ENCODE results near the gene PRADC1.
A peak's percentile ranks its signal among the peaks of the same experiment; 100 is the strongest.

PRADC1 gene

GRCh38 chr2:73237168-73237567, 4.1 kb upstream of the PRADC1 start:
- intact Hi-C loops (cut with micrococcal nuclease), result no loop called here

DNA sequence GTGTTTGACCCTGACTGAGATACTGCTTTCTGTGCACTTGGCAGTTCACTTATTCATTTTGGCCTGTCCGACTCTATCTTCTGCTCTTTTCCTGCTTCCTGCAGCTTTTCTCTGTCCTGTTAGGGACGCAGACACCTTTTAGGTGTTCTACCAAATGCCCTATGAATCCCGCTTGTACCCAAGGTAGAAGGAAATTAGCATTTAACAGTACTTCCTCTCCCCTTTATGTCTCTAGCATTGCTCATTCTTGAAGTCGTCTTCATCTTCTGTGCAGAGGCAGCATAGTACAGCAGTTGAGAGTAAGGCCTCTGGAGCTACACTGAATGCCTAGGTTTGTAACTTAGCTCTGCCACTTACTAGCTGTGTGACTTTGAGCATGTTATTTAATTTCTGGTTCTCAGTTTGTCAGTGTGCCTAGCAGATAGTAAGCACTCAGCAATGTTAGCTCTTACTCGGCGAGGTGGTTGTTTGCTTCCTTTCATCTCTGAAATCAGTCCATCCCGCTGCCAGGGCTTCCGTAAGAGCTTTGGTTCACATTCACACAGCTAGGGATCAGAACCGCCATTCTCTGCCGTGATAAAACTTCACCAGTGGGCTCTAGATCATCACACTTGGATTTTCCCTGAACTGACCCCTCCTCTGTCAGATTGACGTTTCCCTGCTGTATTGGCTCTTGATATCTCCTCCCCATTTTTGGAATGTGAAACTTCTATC, 2.4 kb upstream of the PRADC1 start:
- H3K36me3 Mint-ChIP-seq (ENCODE audit: low read depth), result peaks cover 64% of the 10 kb centered on the region
- intact Hi-C loops (cut with micrococcal nuclease), result loop anchor here (2.0 kb wide), 1 partner anchor 55 kb away; no protein-coding TSS in a partner anchor
- H3K4me3 Mint-ChIP-seq, result peak overlapping the region; percentile 90
- H3K9me3 Mint-ChIP-seq, result no peaks in the 10 kb centered on the region
- H3K27me3 Mint-ChIP-seq, result no peaks in the 10 kb centered on the region
- peaks cover 35% of the 10 kb centered on the region for H3K4me1 Mint-ChIP-seq (ENCODE audit: low read depth)
- peak overlapping the region; percentile 89 for H3K27ac Mint-ChIP-seq

More at GRCh38 chr2:73237168-73237567, 4.1 kb upstream of the PRADC1 start:
- no peaks in the 10 kb centered on the region for H3K27me3 Mint-ChIP-seq
- no peaks in the 10 kb centered on the region for H3K9me3 Mint-ChIP-seq
- H3K27ac Mint-ChIP-seq, result no peak overlapping the region
- H3K4me1 Mint-ChIP-seq (ENCODE audit: low read depth), result peaks cover 35% of the 10 kb centered on the region
- H3K4me3 Mint-ChIP-seq, result no peak overlapping the region
- H3K36me3 Mint-ChIP-seq (ENCODE audit: low read depth), result peaks cover 77% of the 10 kb centered on the region

GRCh38 chr2:73233932-73234832, 1.1 kb upstream of the PRADC1 start, which contains the start of gene CCT7:
Gene CCT7, plus strand, starts transcription at chr2:73234308. Its CDS starts 71 bp downstream, at chr2:73234379.
- H3K36me3 Mint-ChIP-seq (ENCODE audit: low read depth), result peaks cover 62% of the 10 kb centered on the region
- peak within 1 kb of the TSS; percentile 90 for H3K4me3 Mint-ChIP-seq
- peaks cover 35% of the 10 kb centered on the region for H3K4me1 Mint-ChIP-seq (ENCODE audit: low read depth)
- no peaks in the 10 kb centered on the region for H3K27me3 Mint-ChIP-seq
- H3K9me3 Mint-ChIP-seq, result no peaks in the 10 kb centered on the region
- peak within 1 kb of the TSS; percentile 89 for H3K27ac Mint-ChIP-seq
- intact Hi-C loops (cut with micrococcal nuclease), result loop anchor here (1.0 to 5.0 kb wide), 5 partner anchors 20 to 163 kb away; partner anchors contain the start of genes ALMS1, SFXN5 and SMYD5

DNA sequence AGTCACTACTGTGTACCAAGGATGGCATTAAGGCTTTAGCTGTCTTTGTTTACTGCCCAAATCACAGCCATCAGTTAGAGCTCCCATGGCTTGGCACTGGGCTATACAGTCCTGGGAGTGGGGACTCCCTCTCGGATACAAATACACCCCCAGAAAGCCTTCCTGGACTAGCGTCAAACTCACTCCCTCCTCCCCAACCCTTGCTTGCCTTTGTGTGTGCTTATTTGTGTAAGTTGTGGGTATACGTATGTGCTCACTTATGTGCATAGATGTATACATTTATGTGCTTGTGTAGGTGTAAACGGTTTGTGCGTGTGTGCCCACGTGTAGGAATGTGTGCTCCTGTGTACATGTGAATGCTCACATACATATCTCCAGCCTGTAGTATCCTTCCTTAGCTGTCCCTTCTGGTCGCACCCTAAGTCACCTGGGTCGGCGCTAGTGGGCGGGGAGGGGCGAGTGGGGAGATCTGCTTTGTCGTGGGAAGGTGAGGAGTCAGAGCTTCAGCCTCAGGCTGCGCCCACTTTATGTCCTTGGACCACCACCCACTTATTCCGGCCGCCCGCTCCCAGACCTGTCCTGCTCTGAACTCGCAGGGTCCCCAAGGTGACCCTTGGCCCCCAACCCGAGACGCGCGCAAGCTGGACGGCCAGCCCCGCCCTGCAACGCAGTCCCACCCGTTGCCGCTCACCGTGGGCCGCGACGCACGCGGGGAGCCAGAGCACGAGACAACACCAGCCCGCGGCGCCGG, 461 bp downstream of the PRADC1 start:
- Mint-ChIP-seq H3K36me3 (ENCODE audit: low read depth) (peaks cover 65% of the 10 kb centered on the region), H3K27me3 (no peaks in the 10 kb centered on the region), H3K27ac (peak overlapping the region; percentile 89), H3K4me1 (ENCODE audit: low read depth) (peaks cover 35% of the 10 kb centered on the region), H3K4me3 (peak overlapping the region; percentile 90), H3K9me3 (no peaks in the 10 kb centered on the region)
- intact Hi-C loops (cut with micrococcal nuclease), result loop anchor here (1.0 to 5.0 kb wide), 3 partner anchors 18 to 155 kb away; partner anchors contain the start of genes ALMS1 and SMYD5

- Mint-ChIP-seq H3K4me3 (no peak overlapping the region), H3K4me1 (ENCODE audit: low read depth) (peaks cover 22% of the 10 kb centered on the region), H3K27ac (no peak overlapping the region)
Observed at GRCh38 chr2:73228631-73229030, 4.4 kb downstream of the PRADC1 start.

GRCh38 chr2:73227086-73227485, 6.0 kb downstream of the PRADC1 start:
- no peak overlapping the region for H3K4me3 Mint-ChIP-seq
- no peak overlapping the region for H3K27ac Mint-ChIP-seq
- H3K36me3 Mint-ChIP-seq (ENCODE audit: low read depth), result peaks cover 63% of the 10 kb centered on the region
- H3K4me1 Mint-ChIP-seq (ENCODE audit: low read depth), result peaks cover 20% of the 10 kb centered on the region
- intact Hi-C loops (cut with micrococcal nuclease), result no loop called here
- H3K9me3 Mint-ChIP-seq, result no peaks in the 10 kb centered on the region
- no peaks in the 10 kb centered on the region for H3K27me3 Mint-ChIP-seq

More at GRCh38 chr2:73228631-73229030, 4.4 kb downstream of the PRADC1 start:
- Mint-ChIP-seq H3K9me3 (no peaks in the 10 kb centered on the region), H3K27me3 (no peaks in the 10 kb centered on the region), H3K36me3 (ENCODE audit: low read depth) (peaks cover 58% of the 10 kb centered on the region)
- intact Hi-C loops (cut with micrococcal nuclease), result no loop called here

- intact Hi-C loops (cut with micrococcal nuclease), result no loop called here
- Mint-ChIP-seq H3K27ac (peak overlapping the region; percentile 55), H3K9me3 (no peaks in the 10 kb centered on the region), H3K4me3 (no peak overlapping the region), H3K27me3 (no peaks in the 10 kb centered on the region), H3K4me1 (ENCODE audit: low read depth) (peaks cover 21% of the 10 kb centered on the region), H3K36me3 (ENCODE audit: low read depth) (peaks cover 76% of the 10 kb centered on the region)
Observed at GRCh38 chr2:73225513-73226360, 7.3 kb downstream of the PRADC1 start.

DNA sequence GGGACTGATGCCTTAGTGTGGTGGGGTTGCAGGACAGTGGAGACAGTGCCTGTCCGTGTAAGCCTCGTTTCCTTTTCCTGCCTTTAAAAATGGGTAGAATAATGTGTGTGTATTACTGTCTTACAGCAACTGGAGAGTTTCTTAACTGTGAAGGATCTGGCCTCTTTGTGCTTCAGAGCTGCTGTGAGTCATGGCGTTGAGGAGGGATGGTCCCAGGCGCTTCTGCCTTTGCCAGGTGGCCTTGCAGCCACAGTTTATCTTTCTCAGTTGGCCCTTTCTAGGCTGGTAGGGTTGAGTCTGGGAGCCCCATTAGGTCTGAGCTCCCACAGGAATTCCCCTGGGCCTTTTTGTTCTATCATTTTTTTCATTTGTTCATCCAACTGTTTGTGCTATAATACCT, 9.2 kb downstream of the PRADC1 start:
- H3K27ac Mint-ChIP-seq, result no peak overlapping the region

GRCh38 chr2:73218298-73218697, 14.7 kb downstream of the PRADC1 start:
- H3K9me3 Mint-ChIP-seq, result no peaks in the 10 kb centered on the region
- peaks cover 48% of the 10 kb centered on the region for H3K36me3 Mint-ChIP-seq (ENCODE audit: low read depth)
- H3K27me3 Mint-ChIP-seq, result no peaks in the 10 kb centered on the region
- intact Hi-C loops (cut with micrococcal nuclease), result no loop called here
- no peak overlapping the region for H3K4me3 Mint-ChIP-seq
- no peak overlapping the region for H3K27ac Mint-ChIP-seq
- peaks cover 31% of the 10 kb centered on the region for H3K4me1 Mint-ChIP-seq (ENCODE audit: low read depth)

More for the DNA sequence above, 9.2 kb downstream of the PRADC1 start:
- H3K9me3 Mint-ChIP-seq, result no peaks in the 10 kb centered on the region
- intact Hi-C loops (cut with micrococcal nuclease), result no loop called here
- no peak overlapping the region for H3K4me3 Mint-ChIP-seq
- H3K27me3 Mint-ChIP-seq, result no peaks in the 10 kb centered on the region
- H3K36me3 Mint-ChIP-seq (ENCODE audit: low read depth), result peaks cover 73% of the 10 kb centered on the region
- H3K4me1 Mint-ChIP-seq (ENCODE audit: low read depth), result peaks cover 21% of the 10 kb centered on the region

- no peaks in the 10 kb centered on the region for H3K9me3 Mint-ChIP-seq
- peaks cover 43% of the 10 kb centered on the region for H3K36me3 Mint-ChIP-seq (ENCODE audit: low read depth)
- no peak overlapping the region for H3K27ac Mint-ChIP-seq
- no peak overlapping the region for H3K4me3 Mint-ChIP-seq
- H3K4me1 Mint-ChIP-seq (ENCODE audit: low read depth), result peaks cover 33% of the 10 kb centered on the region
- no peaks in the 10 kb centered on the region for H3K27me3 Mint-ChIP-seq
- intact Hi-C loops (cut with micrococcal nuclease), result no loop called here
Observed at GRCh38 chr2:73217826-73218225, 15.2 kb downstream of the PRADC1 start.

GRCh38 chr2:73217160-73217559, 15.9 kb downstream of the PRADC1 start:
- Mint-ChIP-seq H3K27me3 (no peaks in the 10 kb centered on the region), H3K27ac (no peak overlapping the region), H3K36me3 (ENCODE audit: low read depth) (peaks cover 37% of the 10 kb centered on the region), H3K4me1 (ENCODE audit: low read depth) (peaks cover 28% of the 10 kb centered on the region), H3K4me3 (no peak overlapping the region), H3K9me3 (no peaks in the 10 kb centered on the region)
- intact Hi-C loops (cut with micrococcal nuclease), result no loop called here

DNA sequence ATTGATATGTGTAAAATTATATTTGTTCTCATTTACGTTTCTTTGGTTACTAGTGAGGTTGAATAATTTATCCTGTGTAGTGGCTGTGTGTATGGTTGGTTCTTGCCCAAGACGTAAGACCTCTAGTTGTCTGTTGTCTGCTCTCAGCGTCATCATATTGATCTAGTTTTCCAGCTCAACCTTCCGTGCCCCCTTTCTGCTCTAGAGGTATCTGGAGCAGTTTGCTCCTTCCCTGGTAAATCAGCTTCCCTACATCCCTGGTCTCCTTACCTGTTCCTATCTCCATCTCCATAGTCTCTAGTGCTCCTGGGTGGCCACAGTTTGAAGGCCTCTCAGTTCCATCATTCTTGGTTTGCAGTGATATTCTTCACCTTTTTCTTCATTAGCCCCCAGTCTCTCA, 17.8 kb downstream of the PRADC1 start:
- Mint-ChIP-seq H3K27ac (no peak overlapping the region), H3K9me3 (no peaks in the 10 kb centered on the region), H3K27me3 (peaks cover under 1% of the 10 kb centered on the region), H3K4me1 (ENCODE audit: low read depth) (peaks cover 26% of the 10 kb centered on the region), H3K36me3 (ENCODE audit: low read depth) (peaks cover 19% of the 10 kb centered on the region), H3K4me3 (peak overlapping the region; percentile 27)
- intact Hi-C loops (cut with micrococcal nuclease), result loop anchor here (2.0 kb wide), 1 partner anchor 70 kb away; the partner anchor contains the start of gene FBXO41

Measured in dendritic cell treated with granulocyte-macrophage colony-stimulating factor and Interleukin-4, amounts not matched to agents 40 ng/mL and 50 ng/mL, for 4 days (primary cell).